ENCODE measurements around the gene PCDHB4. TPM values are rescaled to one million over a fixed set of nuclear protein-coding genes. Genes with fewer than 3 reads are reported as not detected.
"Not testable (repeated sequence)": the region's sequence is repeated elsewhere in the genome, so short reads cannot be mapped to it uniquely, and the experiment has no call there.

Gene PCDHB4
- total RNA-seq, 1 experiment from 2014 or later: not detected

DNA sequence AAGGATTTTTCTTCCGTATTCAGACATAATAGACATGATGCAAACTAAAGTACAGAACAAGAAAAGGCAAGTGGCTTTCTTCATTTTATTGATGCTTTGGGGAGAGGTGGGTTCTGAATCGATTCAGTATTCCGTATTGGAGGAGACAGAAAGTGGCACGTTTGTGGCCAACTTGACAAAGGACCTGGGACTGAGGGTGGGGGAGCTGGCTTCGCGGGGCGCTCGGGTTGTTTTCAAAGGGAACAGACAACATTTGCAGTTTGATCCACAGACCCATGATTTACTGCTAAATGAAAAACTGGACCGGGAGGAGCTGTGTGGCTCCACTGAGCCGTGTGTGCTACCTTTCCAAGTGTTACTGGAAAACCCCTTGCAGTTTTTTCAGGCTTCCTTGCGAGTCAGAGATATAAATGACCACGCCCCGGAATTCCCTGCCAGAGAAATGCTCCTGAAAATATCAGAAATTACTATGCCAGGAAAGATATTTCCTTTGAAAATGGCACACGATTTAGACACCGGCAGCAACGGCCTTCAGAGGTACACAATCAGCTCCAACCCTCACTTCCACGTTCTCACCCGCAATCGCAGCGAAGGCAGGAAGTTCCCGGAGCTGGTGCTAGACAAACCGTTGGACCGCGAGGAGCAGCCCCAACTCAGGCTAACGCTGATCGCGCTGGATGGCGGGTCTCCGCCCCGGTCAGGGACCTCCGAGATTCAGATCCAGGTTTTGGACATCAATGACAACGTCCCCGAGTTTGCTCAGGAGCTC lies 28.8 kb downstream of the PCDHB4 start:
- no peak for DNase-seq (ENCODE audit: low spot score)

DNA sequence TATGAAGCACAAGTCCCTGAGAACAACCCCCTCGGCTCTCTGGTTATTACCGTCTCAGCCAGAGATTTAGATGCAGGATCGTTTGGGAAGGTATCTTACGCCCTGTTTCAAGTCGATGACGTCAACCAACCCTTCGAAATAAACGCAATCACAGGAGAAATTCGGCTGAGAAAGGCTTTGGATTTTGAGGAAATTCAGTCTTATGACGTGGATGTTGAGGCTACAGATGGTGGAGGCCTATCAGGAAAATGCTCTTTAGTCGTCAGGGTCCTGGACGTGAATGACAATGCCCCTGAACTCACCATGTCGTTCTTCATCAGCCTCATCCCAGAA lies 29.3 kb downstream of the PCDHB4 start:
- DNase-seq (ENCODE audit: low spot score): no peak

DNA sequence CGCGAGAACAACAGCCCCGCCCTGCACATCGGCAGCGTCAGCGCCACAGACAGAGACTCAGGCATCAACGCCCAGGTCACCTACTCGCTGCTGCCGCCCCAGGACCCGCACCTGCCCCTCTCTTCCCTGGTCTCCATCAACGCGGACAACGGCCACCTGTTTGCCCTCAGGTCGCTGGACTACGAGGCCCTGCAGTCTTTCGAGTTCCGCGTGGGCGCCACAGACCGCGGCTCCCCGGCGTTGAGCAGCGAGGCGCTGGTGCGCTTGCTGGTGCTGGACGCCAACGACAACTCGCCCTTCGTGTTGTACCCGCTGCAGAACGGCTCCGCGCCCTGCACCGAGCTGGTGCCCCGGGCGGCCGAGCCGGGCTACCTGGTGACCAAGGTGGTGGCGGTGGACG lies 30.0 kb downstream of the PCDHB4 start:
- DNase-seq (ENCODE audit: low spot score): not testable (repeated sequence)

DNA sequence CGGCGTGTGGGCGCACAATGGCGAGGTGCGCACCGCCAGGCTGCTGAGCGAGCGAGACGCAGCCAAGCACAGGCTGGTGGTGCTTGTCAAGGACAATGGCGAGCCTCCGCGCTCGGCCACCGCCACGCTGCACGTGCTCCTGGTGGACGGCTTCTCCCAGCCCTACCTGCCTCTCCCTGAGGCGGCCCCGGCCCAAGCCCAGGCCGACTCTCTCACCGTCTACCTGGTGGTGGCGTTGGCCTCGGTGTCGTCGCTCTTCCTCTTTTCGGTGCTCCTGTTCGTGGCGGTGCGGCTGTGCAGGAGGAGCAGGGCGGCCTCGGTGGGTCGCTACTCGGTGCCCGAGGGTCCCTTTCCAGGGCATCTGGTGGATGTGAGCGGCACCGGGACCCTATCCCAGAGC lies 30.5 kb downstream of the PCDHB4 start:
- not testable (repeated sequence) for DNase-seq (ENCODE audit: low spot score)

DNA sequence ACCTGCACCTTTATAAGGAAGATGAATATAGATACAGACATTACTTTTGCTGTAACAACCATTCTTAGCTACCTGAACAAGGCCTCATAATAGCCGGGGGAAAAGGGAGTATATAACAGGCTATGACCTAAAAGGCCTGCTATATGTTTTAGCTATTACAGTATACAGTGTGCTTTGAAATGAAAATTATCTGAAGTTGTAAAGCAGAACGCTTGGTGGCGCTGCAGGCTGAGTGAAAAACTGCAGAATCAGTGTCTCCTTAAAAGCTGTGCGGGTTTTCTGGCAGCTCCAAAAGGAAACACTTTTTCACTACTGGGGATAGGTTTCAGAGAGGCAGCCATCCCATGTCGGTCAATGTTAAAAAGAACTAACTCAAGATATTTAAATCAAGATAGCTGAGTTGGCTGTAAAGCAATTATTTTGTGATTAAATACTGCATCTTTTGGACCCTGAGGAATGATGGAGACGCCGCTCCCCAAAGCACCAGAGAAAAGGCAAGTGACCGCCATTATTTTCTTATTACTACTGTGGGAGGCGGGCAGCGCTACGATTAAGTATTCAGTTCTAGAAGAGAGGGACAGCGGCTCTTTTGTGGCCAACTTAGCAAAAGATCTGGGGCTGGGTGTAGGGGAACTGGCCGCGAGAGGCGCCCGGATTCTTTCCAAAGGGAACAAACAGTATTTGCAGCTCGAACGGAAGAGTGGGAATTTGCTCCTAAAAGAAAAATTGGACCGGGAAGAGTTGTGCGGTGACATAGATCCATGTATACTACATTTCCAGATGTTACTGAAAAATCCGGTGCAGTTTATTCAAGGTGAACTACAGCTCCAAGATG lies 34.1 kb downstream of the PCDHB4 start:
- DNase-seq (ENCODE audit: low spot score): no peak

DNA sequence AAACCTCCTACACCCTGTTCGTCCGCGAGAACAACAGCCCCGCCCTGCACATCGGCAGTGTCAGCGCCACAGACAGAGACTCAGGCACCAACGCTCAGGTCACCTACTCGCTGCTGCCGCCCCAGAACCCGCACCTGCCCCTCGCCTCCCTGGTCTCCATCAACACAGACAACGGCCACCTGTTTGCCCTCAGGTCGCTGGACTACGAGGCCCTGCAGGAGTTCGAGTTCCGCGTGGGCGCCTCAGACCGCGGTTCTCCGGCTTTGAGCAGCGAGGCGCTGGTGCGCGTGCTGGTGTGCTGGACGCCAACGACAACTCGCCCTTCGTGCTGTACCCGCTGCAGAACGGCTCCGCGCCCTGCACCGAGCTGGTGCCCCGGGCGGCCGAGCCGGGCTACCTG lies 35.7 kb downstream of the PCDHB4 start:
- not testable (repeated sequence) for DNase-seq (ENCODE audit: low spot score)

DNA sequence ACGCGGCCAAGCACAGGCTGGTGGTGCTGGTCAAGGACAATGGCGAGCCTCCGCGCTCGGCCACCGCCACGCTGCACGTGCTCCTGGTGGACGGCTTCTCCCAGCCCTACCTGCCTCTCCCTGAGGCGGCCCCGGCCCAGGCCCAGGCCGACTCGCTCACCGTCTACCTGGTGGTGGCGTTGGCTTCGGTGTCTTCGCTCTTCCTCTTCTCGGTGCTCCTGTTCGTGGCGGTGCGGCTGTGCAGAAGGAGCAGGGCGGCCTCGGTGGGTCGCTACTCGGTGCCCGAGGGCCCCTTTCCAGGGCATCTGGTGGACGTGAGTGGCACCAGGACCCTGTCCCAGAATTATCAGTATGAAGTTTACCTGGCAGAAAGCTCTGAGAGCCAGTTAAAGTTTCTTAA lies 36.3 kb downstream of the PCDHB4 start:
- not testable (repeated sequence) for DNase-seq (ENCODE audit: low spot score)

DNA sequence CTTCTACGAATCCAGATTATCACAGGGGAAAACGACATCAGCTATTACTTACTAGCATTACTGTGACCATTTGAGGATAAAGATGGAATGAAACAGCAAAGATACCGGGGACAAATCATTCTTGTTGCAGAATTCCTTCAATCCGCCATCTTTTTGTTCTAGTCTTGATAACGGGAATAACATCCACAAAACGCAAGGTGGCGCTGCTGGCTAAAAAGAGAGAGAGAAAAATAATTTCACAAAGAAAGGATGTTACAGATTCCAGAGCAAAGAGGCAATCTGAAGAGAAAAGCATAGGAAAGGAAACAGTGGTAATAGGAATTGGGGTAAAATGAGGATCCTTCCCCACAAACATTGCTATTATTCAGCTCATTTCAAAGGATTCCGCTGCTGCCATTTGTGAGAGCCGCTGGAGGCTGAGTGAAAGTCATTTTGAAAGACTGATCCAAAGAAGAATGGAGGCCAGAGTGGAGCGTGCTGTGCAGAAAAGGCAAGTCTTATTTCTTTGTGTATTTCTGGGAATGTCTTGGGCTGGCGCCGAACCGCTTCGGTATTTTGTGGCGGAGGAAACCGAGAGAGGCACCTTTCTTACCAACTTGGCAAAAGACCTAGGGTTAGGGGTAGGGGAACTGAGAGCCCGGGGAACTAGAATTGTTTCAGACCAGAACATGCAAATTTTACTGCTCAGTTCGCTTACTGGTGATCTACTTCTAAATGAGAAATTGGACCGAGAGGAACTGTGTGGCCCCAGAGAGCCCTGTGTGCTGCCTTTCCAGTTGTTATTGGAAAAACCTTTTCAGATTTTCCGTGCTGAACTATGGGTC lies 51.0 kb downstream of the PCDHB4 start, which contains the start of gene PCDHB7:
PCDHB7 (plus strand) TSS at position 264 of the 824 bp plus-strand sequence; CDS start at position 456, 192 bp downstream.
- DNase-seq (ENCODE audit: low spot score): peak; percentile 16

DNA sequence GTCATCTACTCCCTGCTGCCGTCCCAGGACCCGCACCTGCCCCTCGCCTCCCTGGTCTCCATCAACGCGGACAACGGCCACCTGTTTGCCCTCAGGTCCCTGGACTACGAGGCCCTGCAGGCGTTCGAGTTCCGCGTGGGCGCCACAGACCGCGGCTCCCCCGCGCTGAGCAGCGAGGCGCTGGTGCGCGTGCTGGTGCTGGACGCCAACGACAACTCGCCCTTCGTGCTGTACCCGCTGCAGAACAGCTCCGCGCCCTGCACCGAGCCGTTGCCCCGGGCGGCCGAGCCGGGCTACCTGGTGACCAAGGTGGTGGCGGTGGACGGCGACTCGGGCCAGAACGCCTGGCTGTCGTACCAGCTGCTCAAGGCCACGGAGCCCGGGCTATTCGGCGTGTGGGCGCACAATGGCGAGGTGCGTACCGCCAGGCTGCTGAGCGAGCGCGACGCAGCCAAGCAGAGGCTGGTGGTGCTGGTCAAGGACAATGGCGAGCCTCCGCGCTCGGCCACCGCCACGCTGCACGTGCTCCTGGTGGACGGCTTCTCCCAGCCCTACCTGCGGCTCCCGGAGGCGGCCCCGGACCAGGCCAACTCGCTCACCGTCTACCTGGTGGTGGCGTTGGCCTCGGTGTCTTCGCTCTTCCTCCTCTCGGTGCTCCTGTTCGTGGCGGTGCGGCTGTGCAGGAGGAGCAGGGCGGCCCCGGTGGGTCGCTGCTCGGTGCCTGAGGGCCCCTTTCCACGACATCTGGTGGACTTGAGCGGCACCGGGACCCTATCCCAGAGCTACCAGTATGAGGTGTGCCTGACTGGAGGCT lies 52.9 kb downstream of the PCDHB4 start:
- not testable (repeated sequence) for DNase-seq (ENCODE audit: low spot score)

Other genes starting within 250 kb of the PCDHB4 start
- gene PCDHA12, start 246.5 kb upstream of the PCDHB4 start, total RNA-seq (2014; rRNA removed; shearing (Covaris generic)): 0.13 TPM in 1 of 2 replicates, not detected in the other
- not detected in 2 replicates for gene PCDHA13, start 239.7 kb upstream of the PCDHB4 start, total RNA-seq (2014; rRNA removed; shearing (Covaris generic))
- not detected in 2 replicates for gene PCDHAC1, start 195.5 kb upstream of the PCDHB4 start, total RNA-seq (2014; rRNA removed; shearing (Covaris generic))
- gene PCDHAC2, start 155.3 kb upstream of the PCDHB4 start, total RNA-seq (2014; rRNA removed; shearing (Covaris generic)): 0.03 and 0.10 TPM in 2 replicates
- gene PCDHB1, start 70.4 kb upstream of the PCDHB4 start, total RNA-seq (2014; rRNA removed; shearing (Covaris generic)): not detected in 2 replicates
- gene PCDHB2, start 27.2 kb upstream of the PCDHB4 start, total RNA-seq (2014; rRNA removed; shearing (Covaris generic)): 0.13 TPM in 1 of 2 replicates, not detected in the other
- gene PCDHB3, start 21.3 kb upstream of the PCDHB4 start, total RNA-seq (2014; rRNA removed; shearing (Covaris generic)): 0.03 TPM in 1 of 2 replicates, not detected in the other
- not detected in 2 replicates for gene PCDHB5, start 13.4 kb downstream of the PCDHB4 start, total RNA-seq (2014; rRNA removed; shearing (Covaris generic))
- gene PCDHB6, start 28.2 kb downstream of the PCDHB4 start, total RNA-seq (2014; rRNA removed; shearing (Covaris generic)): not detected in 2 replicates
- gene PCDHB7, start 50.8 kb downstream of the PCDHB4 start, total RNA-seq (2014; rRNA removed; shearing (Covaris generic)): 0.05 TPM in 2 replicates
- 0.16 TPM in 1 of 2 replicates, not detected in the other for gene PCDHB8, start 56.0 kb downstream of the PCDHB4 start, total RNA-seq (2014; rRNA removed; shearing (Covaris generic))
- 0.05 and 0.69 TPM in 2 replicates for gene PCDHB16, start 60.6 kb downstream of the PCDHB4 start, total RNA-seq (2014; rRNA removed; shearing (Covaris generic))
- gene PCDHB9, start 65.3 kb downstream of the PCDHB4 start, total RNA-seq (2014; rRNA removed; shearing (Covaris generic)): 0.03 and 0.25 TPM in 2 replicates
- gene PCDHB10, start 70.5 kb downstream of the PCDHB4 start, total RNA-seq (2014; rRNA removed; shearing (Covaris generic)): 0.05 TPM in 1 of 2 replicates, not detected in the other
- 0.23 TPM in 1 of 2 replicates, not detected in the other for gene PCDHB11, start 77.8 kb downstream of the PCDHB4 start, total RNA-seq (2014; rRNA removed; shearing (Covaris generic))
- 0.13 and 0.18 TPM in 2 replicates for gene PCDHB12, start 86.9 kb downstream of the PCDHB4 start, total RNA-seq (2014; rRNA removed; shearing (Covaris generic))
- 0.05 and 0.15 TPM in 2 replicates for gene PCDHB13, start 92.1 kb downstream of the PCDHB4 start, total RNA-seq (2014; rRNA removed; shearing (Covaris generic))
- 0.18 and 0.31 TPM in 2 replicates for gene PCDHB14, start 101.5 kb downstream of the PCDHB4 start, total RNA-seq (2014; rRNA removed; shearing (Covaris generic))
- 0.05 and 0.20 TPM in 2 replicates for gene PCDHB15, start 123.6 kb downstream of the PCDHB4 start, total RNA-seq (2014; rRNA removed; shearing (Covaris generic))
- 0.33 TPM in 1 of 2 replicates, not detected in the other for gene SLC25A2, start 182.2 kb downstream of the PCDHB4 start, total RNA-seq (2014; rRNA removed; shearing (Covaris generic))
- 36.5 and 44.4 TPM in 2 replicates for gene TAF7, start 199.0 kb downstream of the PCDHB4 start, total RNA-seq (2014; rRNA removed; shearing (Covaris generic))
- 0.21 and 0.61 TPM in 2 replicates for gene PCDHGA1, start 208.7 kb downstream of the PCDHB4 start, total RNA-seq (2014; rRNA removed; shearing (Covaris generic))
- gene PCDHGA2, start 216.9 kb downstream of the PCDHB4 start, total RNA-seq (2014; rRNA removed; shearing (Covaris generic)): 0.03 and 0.05 TPM in 2 replicates
- 0.10 TPM in 1 of 2 replicates, not detected in the other for gene PCDHGA3, start 222.0 kb downstream of the PCDHB4 start, total RNA-seq (2014; rRNA removed; shearing (Covaris generic))
- 0.10 and 0.23 TPM in 2 replicates for gene PCDHGB1, start 228.3 kb downstream of the PCDHB4 start, total RNA-seq (2014; rRNA removed; shearing (Covaris generic))
- 0.05 TPM in 1 of 2 replicates, not detected in the other for gene PCDHGA4, start 233.2 kb downstream of the PCDHB4 start, total RNA-seq (2014; rRNA removed; shearing (Covaris generic))
- 0.26 TPM in 1 of 2 replicates, not detected in the other for gene PCDHGB2, start 238.2 kb downstream of the PCDHB4 start, total RNA-seq (2014; rRNA removed; shearing (Covaris generic))
- gene PCDHGA5, start 242.3 kb downstream of the PCDHB4 start, total RNA-seq (2014; rRNA removed; shearing (Covaris generic)): 0.13 TPM in 2 replicates
- 0.41 and 0.47 TPM in 2 replicates for gene PCDHGB3, start 248.4 kb downstream of the PCDHB4 start, total RNA-seq (2014; rRNA removed; shearing (Covaris generic))